Endothelial cell of umbilical vein (primary cell): ENCODE results near the gene GAP43. TPM values are rescaled to one million over a fixed set of nuclear protein-coding genes. Genes with fewer than 3 reads are reported as not detected.
"Not testable (repeated sequence)": the region's sequence is repeated elsewhere in the genome, so short reads cannot be mapped to it uniquely, and the experiment has no call there.

Experiments
- BruUV-seq: library from RNA; stranded (reverse); fragments of 400-500 nt; replicated peaks from 2 replicates; lab custom pipeline; 2021; lab: Mats Ljungman, UMichigan
- CTCF ChIA-PET: fragments of 300-600, 350-600 bp; sonication (Branson Sonifier 250); formaldehyde crosslinking; loops from one replicate; lab custom pipeline; 2021; ENCODE audit warnings: antibody characterized with exemption, inconsistent platforms; lab: Charles Lee
- POLR2A ChIA-PET: fragments of 300-600, 350-600 bp; sonication (Branson Sonifier 250); formaldehyde crosslinking; loops from one replicate; lab custom pipeline; 2021; ENCODE audit warnings: antibody characterized with exemption, inconsistent platforms; lab: Charles Lee
- DNase-seq: peaks from one replicate; pipeline ENCODE4 v3.0.0-alpha.2; 2011; ENCODE audit warnings: low read depth, low spot score
- FAIRE-seq: peaks from 2 replicates; lab custom pipeline; 2011; peaks lifted over from hg19 to GRCh38; lab: Jason Lieb, UNC
- H2AFZ ChIP-seq: 2 replicates; pipeline ENCODE4 v1.6.0; 2012; ENCODE audit warnings: low read depth, low read length, control low read depth, inconsistent platforms
- H3K27ac ChIP-seq: 2 replicates; pipeline ENCODE4 v1.5.1; 2011; ENCODE audit warnings: low read depth, mild to moderate bottlenecking, control low read depth, low read length, moderate library complexity; ENCODE audit not compliant: insufficient read depth
- H3K27me3 ChIP-seq, 2 experiments: 2 replicates each; pipeline versions ENCODE4 v1.6.0 to v1.6.1; 2011; ENCODE audit warnings: low read length in 2 of 2, mixed read lengths in 1 of 2; ENCODE audit not compliant: control insufficient read depth in 2 of 2, insufficient read depth in 2 of 2
- H3K36me3 ChIP-seq, 2 experiments: 2 replicates in 1 of 2; 3 replicates in 1 of 2; pipeline ENCODE4 v1.5.1; 2011; ENCODE audit warnings: low read length in 2 of 2, mild to moderate bottlenecking in 1 of 2, moderate library complexity in 1 of 2; ENCODE audit not compliant: control insufficient read depth in 2 of 2, insufficient read depth in 2 of 2; ENCODE audit errors: extremely low read depth in 1 of 2
- H3K4me1 ChIP-seq: 3 replicates; pipeline ENCODE4 v1.5.1; 2011; ENCODE audit warnings: mild to moderate bottlenecking, low read length; ENCODE audit not compliant: control insufficient read depth, insufficient read depth; ENCODE audit errors: extremely low read depth
- H3K4me2 ChIP-seq: 2 replicates; pipeline ENCODE4 v1.6.1; 2011; ENCODE audit warnings: low read length, control low read depth, mixed read lengths; ENCODE audit not compliant: insufficient read depth
- H3K4me3 ChIP-seq, 3 experiments: fragments of 200-600 bp in 1 of 3; sonication (generic), shearing (Covaris generic) in 1 of 3; replicated peaks in 1 of 3; 2 replicates each; pipeline ENCODE4 v1.5.1; 2011 to 2016; ENCODE audit warnings: control low read depth in 3 of 3, low read length in 3 of 3, mild to moderate bottlenecking in 2 of 3, inconsistent platforms in 1 of 3, low read depth in 1 of 3, moderate library complexity in 1 of 3; ENCODE audit not compliant: insufficient read depth in 1 of 3
- H3K79me2 ChIP-seq: 2 replicates; pipeline ENCODE4 v1.6.0; 2012; ENCODE audit warnings: low read length, inconsistent platforms; ENCODE audit not compliant: control insufficient read depth, insufficient read depth
- H3K9ac ChIP-seq: replicated peaks from 2 replicates; pipeline ENCODE3; 2011; ENCODE audit warnings: low read length, control low read depth; ENCODE audit not compliant: insufficient read depth; ENCODE audit errors: extremely low read depth
- H3K9me1 ChIP-seq: replicated peaks from 3 replicates; pipeline ENCODE4 v1.6.0; 2011; ENCODE audit warnings: mild to moderate bottlenecking, low read length; ENCODE audit not compliant: control insufficient read depth, insufficient read depth; ENCODE audit errors: extremely low read depth
- H3K9me3 ChIP-seq: replicated peaks from 2 replicates; pipeline ENCODE4 v1.5.1; 2012; ENCODE audit warnings: low read length, inconsistent platforms; ENCODE audit not compliant: control insufficient read depth, insufficient read depth
- H4K20me1 ChIP-seq: replicated peaks from 2 replicates; pipeline ENCODE3; 2011; ENCODE audit warnings: mild to moderate bottlenecking, low read length; ENCODE audit not compliant: control insufficient read depth, insufficient read depth; ENCODE audit errors: extremely low read depth
- CTCF ChIP-seq, 2 donors: IDR thresholded peaks; 1 replicate in 1 of 2; 2 replicates in 1 of 2; pipeline ENCODE4 v1.5.1; 2011; ENCODE audit warnings: low read length in 2 of 2, mild to moderate bottlenecking in 2 of 2, moderate library complexity in 2 of 2, control low read depth in 1 of 2, inconsistent platforms in 1 of 2, low read depth in 1 of 2; ENCODE audit not compliant: insufficient read depth in 1 of 2; ENCODE audit errors: extremely low read depth in 1 of 2
- EZH2 ChIP-seq: IDR thresholded peaks from 2 replicates; pipeline ENCODE4 v1.6.1; 2012; ENCODE audit warnings: borderline replicate concordance, low read depth, mild to moderate bottlenecking, moderate library complexity, low read length, inconsistent platforms; ENCODE audit not compliant: severe bottlenecking
- FOS ChIP-seq: IDR thresholded peaks from 2 replicates; pipeline ENCODE4 v1.6.1; 2011; ENCODE audit warnings: mild to moderate bottlenecking, low read length, moderate library complexity, borderline replicate concordance; ENCODE audit not compliant: insufficient read depth
- GATA2 ChIP-seq: IDR thresholded peaks from 2 replicates; pipeline ENCODE4 v1.7.0; 2011; ENCODE audit warnings: low read depth, mild to moderate bottlenecking, moderate library complexity, mixed read lengths, low read length; ENCODE audit not compliant: insufficient read length, insufficient read depth
- JUN ChIP-seq: IDR thresholded peaks from 2 replicates; pipeline ENCODE4 v1.6.1; 2011; ENCODE audit warnings: borderline replicate concordance, low read depth; ENCODE audit not compliant: insufficient read length, insufficient read depth
- MAX ChIP-seq: IDR thresholded peaks from 2 replicates; pipeline ENCODE4 v1.6.1; 2011; ENCODE audit not compliant: insufficient read depth, insufficient read length
- MYC ChIP-seq: IDR thresholded peaks from one replicate; pipeline ENCODE4 v1.6.1; 2011; ENCODE audit warnings: mild to moderate bottlenecking, low read depth, low read length
- POLR2A ChIP-seq: IDR thresholded peaks from 2 replicates; pipeline ENCODE4 v1.6.1; 2012; ENCODE audit warnings: low read depth, mild to moderate bottlenecking, control low read depth, low read length
- POLR2AphosphoS5 ChIP-seq: IDR thresholded peaks from 2 replicates; pipeline ENCODE4 v1.6.1; 2012; ENCODE audit warnings: low read depth, mild to moderate bottlenecking, control low read depth, low read length, moderate library complexity; ENCODE audit not compliant: insufficient read depth
- dilution Hi-C: fragments of 300-500 bp; cut with MboI; formaldehyde crosslinking; loops from one replicate; pipeline ENCODE4 v1.15.0; 2019; ENCODE audit warnings: low sequenced_read_pairs; ENCODE audit not compliant: extremely low pct_ligation_motif_present
- intact Hi-C: fragments of 100-400 bp; cut with micrococcal nuclease; formaldehyde crosslinking; loops from one replicate; pipeline ENCODE4 v1.10.0; 2022
- polyA plus RNA-seq, 4 experiments: library from polyadenylated mRNA; depleted of rRNA in 3 of 4; stranded (reverse) in 3 of 4; unstranded in 1 of 4; fragments of >200 nt; gene quantifications; 2 replicates each; pipeline versions ENCODE4 v1.2.1 to v1.2.3, GENCODE V29; 2011 to 2012; ENCODE audit warnings: missing spikeins in 1 of 4
- total RNA-seq: library from RNA; stranded (reverse); gene quantifications from 2 replicates; pipeline ENCODE4 v1.2.3, GENCODE V29; 2021

Gene GAP43
- total and polyA plus RNA-seq, 2 donors (not counting 3 experiments of a cell fraction or from before 2014, with no cell fraction given): 0.06 TPM; not detected in 1

- Histone ChIP-seq H3K4me1 (no peaks in the 10 kb centered on the region), H3K4me2 (no peak overlapping the region), H3K27ac (no peak overlapping the region), H2AFZ (no peak overlapping the region), H3K9me1 (no peaks in the 10 kb centered on the region), H3K4me3 (no peak overlapping the region), H3K79me2 (no peaks in the 10 kb centered on the region), H3K27me3 (no peaks in the 10 kb centered on the region), H3K36me3 (no peaks in the 10 kb centered on the region), H3K9me3 (no peaks in the 10 kb centered on the region), H4K20me1 (no peaks in the 10 kb centered on the region), H3K9ac (no peak overlapping the region)
- ChIA-PET POLR2A (no interaction called here), CTCF (no interaction called here)
- DNase-seq (no peak), FAIRE-seq (no peak)
- TF ChIP-seq POLR2AphosphoS5: no peak
- TF ChIP-seq FOS: no peak
- TF ChIP-seq MYC: no peak
- no peak for TF ChIP-seq MAX
- no peak for TF ChIP-seq JUN
- TF ChIP-seq GATA2: no peak
- TF ChIP-seq POLR2A: no peak
- TF ChIP-seq CTCF (IDR thresholded peaks at IDR 0.05; ENCODE audit: extremely low read depth in 1 of 2, insufficient read depth in 1 of 2, low read depth in 1 of 2, low read length in 2 of 2): no peak
- no peak for TF ChIP-seq EZH2
- intact Hi-C loops (no loop called here), dilution Hi-C loops (no loop called here)
- no TSS peak for BruUV-seq
Observed at GRCh38 chr3:115728013-115728412, 104.7 kb downstream of the GAP43 start.

GRCh38 chr3:115736341-115736740 lies 113.0 kb downstream of the GAP43 start:
- H3K9me3 ChIP-seq, dilution Hi-C loops, intact Hi-C loops, H3K36me3 ChIP-seq, CTCF ChIA-PET, BruUV-seq, H4K20me1 ChIP-seq, FAIRE-seq, H3K4me2 ChIP-seq, H3K27me3 ChIP-seq, DNase-seq, H3K9me1 ChIP-seq, H3K9ac ChIP-seq, POLR2A ChIA-PET, H3K27ac ChIP-seq, H2AFZ ChIP-seq, H3K79me2 ChIP-seq, H3K4me1 ChIP-seq, H3K4me3 ChIP-seq: not testable (repeated sequence)
